ENCODE results near the gene CDH23.

GRCh38 chr10:71440506-71441035, 43.9 kb downstream of the CDH23 start:
- TF ChIP-seq, protein P1, sequence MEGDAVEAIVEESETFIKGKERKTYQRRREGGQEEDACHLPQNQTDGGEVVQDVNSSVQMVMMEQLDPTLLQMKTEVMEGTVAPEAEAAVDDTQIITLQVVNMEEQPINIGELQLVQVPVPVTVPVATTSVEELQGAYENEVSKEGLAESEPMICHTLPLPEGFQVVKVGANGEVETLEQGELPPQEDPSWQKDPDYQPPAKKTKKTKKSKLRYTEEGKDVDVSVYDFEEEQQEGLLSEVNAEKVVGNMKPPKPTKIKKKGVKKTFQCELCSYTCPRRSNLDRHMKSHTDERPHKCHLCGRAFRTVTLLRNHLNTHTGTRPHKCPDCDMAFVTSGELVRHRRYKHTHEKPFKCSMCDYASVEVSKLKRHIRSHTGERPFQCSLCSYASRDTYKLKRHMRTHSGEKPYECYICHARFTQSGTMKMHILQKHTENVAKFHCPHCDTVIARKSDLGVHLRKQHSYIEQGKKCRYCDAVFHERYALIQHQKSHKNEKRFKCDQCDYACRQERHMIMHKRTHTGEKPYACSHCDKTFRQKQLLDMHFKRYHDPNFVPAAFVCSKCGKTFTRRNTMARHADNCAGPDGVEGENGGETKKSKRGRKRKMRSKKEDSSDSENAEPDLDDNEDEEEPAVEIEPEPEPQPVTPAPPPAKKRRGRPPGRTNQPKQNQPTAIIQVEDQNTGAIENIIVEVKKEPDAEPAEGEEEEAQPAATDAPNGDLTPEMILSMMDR (IDR thresholded peaks at IDR 0.05) = no peak
- no peak for TF ChIP-seq POLR2A (IDR thresholded peaks at IDR 0.05)

Measured in upper lobe of left lung (tissue), 4 donors.